Measurements from ENCODE around the gene LSM12. TPM values are rescaled to one million over a fixed set of nuclear protein-coding genes. Genes with fewer than 3 reads are reported as not detected.
"Not testable (repeated sequence)": the region's sequence is repeated elsewhere in the genome, so short reads cannot be mapped to it uniquely, and the experiment has no call there.

Gene LSM12
- total RNA-seq, 4 donors from 2014 or later, result 27.8 to 44.6 (median 33.3) TPM

GRCh38 chr17:44059101-44059892, 7.2 kb downstream of the LSM12 start:
- H3K27ac ChIP-seq, result no peak overlapping the region
- 88% methylated on average over 14 of the region's 14 CpGs for whole genome bisulfite sequencing
- H3K4me3 ChIP-seq, result no peak overlapping the region
- H3K27me3 ChIP-seq, result no peaks in the 10 kb centered on the region
- H3K9me3 ChIP-seq, result no peaks in the 10 kb centered on the region
- H3K4me1 ChIP-seq, result no peaks in the 10 kb centered on the region
- TF ChIP-seq POLR2AphosphoS5 (IDR thresholded peaks at IDR 0.05), result no peak
- TF ChIP-seq EP300 (IDR thresholded peaks at IDR 0.05), result no peak
- TF ChIP-seq POLR2A (IDR thresholded peaks at IDR 0.05), result no peak
- no peak for TF ChIP-seq CTCF (IDR thresholded peaks at IDR 0.05)
- DNase-seq (ENCODE audit: low spot score in 2 of 2), result no peak
- peaks cover 46% of the 10 kb centered on the region for H3K36me3 ChIP-seq

GRCh38 chr17:44053125-44053872, 13.2 kb downstream of the LSM12 start:
- 59% methylated on average over 3 of the region's 3 CpGs for WGBS
- Histone ChIP-seq H3K4me3 (no peak overlapping the region), H3K27ac (no peak overlapping the region), H3K27me3 (no peaks in the 10 kb centered on the region), H3K36me3 (peaks cover 58% of the 10 kb centered on the region), H3K9me3 (no peaks in the 10 kb centered on the region), H3K4me1 (no peaks in the 10 kb centered on the region)
- no peak for TF ChIP-seq POLR2A (IDR thresholded peaks at IDR 0.05)
- no peak for TF ChIP-seq POLR2AphosphoS5 (IDR thresholded peaks at IDR 0.05)
- TF ChIP-seq EP300 (IDR thresholded peaks at IDR 0.05), result no peak
- TF ChIP-seq CTCF (IDR thresholded peaks at IDR 0.05), result no peak
- DNase-seq (ENCODE audit: low spot score in 2 of 2), result no peak

- TF ChIP-seq POLR2AphosphoS5 (IDR thresholded peaks at IDR 0.05), result no peak
- no peak for TF ChIP-seq EP300 (IDR thresholded peaks at IDR 0.05)
- TF ChIP-seq POLR2A (IDR thresholded peaks at IDR 0.05), result no peak
- TF ChIP-seq CTCF (IDR thresholded peaks at IDR 0.05), result no peak
- H3K27ac ChIP-seq, result no peak overlapping the region
- no peaks in the 10 kb centered on the region for H3K4me1 ChIP-seq
- H3K36me3 ChIP-seq, result peaks cover 62% of the 10 kb centered on the region
- no peak for DNase-seq (ENCODE audit: low spot score in 2 of 2)
- no peaks in the 10 kb centered on the region for H3K9me3 ChIP-seq
- 91% methylated on average over 9 of the region's 9 CpGs for WGBS
- no peaks in the 10 kb centered on the region for H3K27me3 ChIP-seq
- H3K4me3 ChIP-seq, result no peak overlapping the region
Measured at GRCh38 chr17:44049294-44050060, 17.0 kb downstream of the LSM12 start.

- 93% methylated on average over 7 of the region's 7 CpGs for WGBS
- Histone ChIP-seq H3K4me1 (peaks cover 13% of the 10 kb centered on the region), H3K36me3 (peaks cover 43% of the 10 kb centered on the region)
- not testable (repeated sequence) for H3K4me3 ChIP-seq; H3K27me3 ChIP-seq; H3K27ac ChIP-seq; DNase-seq (ENCODE audit: low spot score in 2 of 2); H3K9me3 ChIP-seq
Measured at GRCh38 chr17:44046893-44047292, 19.6 kb downstream of the LSM12 start.

GRCh38 chr17:44045486-44045885, 21.0 kb downstream of the LSM12 start:
- peaks cover 29% of the 10 kb centered on the region for H3K36me3 ChIP-seq
- H3K9me3 ChIP-seq, result no peaks in the 10 kb centered on the region
- no peak for DNase-seq (ENCODE audit: low spot score in 2 of 2)
- H3K4me1 ChIP-seq, result peaks cover 26% of the 10 kb centered on the region
- no peak overlapping the region for H3K27ac ChIP-seq
- H3K4me3 ChIP-seq, result no peak overlapping the region
- WGBS, result 80% methylated on average over 4 of the region's 4 CpGs
- no peak for TF ChIP-seq POLR2AphosphoS5 (IDR thresholded peaks at IDR 0.05)
- no peak for TF ChIP-seq EP300 (IDR thresholded peaks at IDR 0.05)
- H3K27me3 ChIP-seq, result no peaks in the 10 kb centered on the region

GRCh38 chr17:44044071-44044470, 22.4 kb downstream of the LSM12 start:
- Histone ChIP-seq H3K9me3 (no peaks in the 10 kb centered on the region), H3K27ac (peak overlapping the region; percentile 11), H3K27me3 (no peaks in the 10 kb centered on the region), H3K36me3 (peaks cover 16% of the 10 kb centered on the region), H3K4me1 (peaks cover 33% of the 10 kb centered on the region), H3K4me3 (no peak overlapping the region)
- DNase-seq (ENCODE audit: low spot score in 2 of 2), result no peak
- TF ChIP-seq POLR2A (IDR thresholded peaks at IDR 0.05), result no peak
- no peak for TF ChIP-seq CTCF (IDR thresholded peaks at IDR 0.05)
- WGBS, result 50% methylated on average over 1 of the region's 1 CpG

Measured in suprapubic skin (tissue), 4 donors.